AG04450 (cell line): Measurements from ENCODE around the gene ADTRP. TPM values are rescaled to one million over a fixed set of nuclear protein-coding genes. Genes with fewer than 3 reads are reported as not detected.

Experiments
- CTCF ChIA-PET: fragments of 300-600, 350-600 bp; formaldehyde crosslinking; extraction: SDS; loops from one replicate; lab custom pipeline; 2022; ENCODE audit warnings: antibody characterized with exemption, inconsistent platforms; lab: Charles Lee
- POLR2A ChIA-PET: fragments of 350-600 bp; formaldehyde crosslinking; extraction: SDS; loops from one replicate; lab custom pipeline; 2021; ENCODE audit warnings: antibody characterized with exemption, inconsistent platforms; lab: Yijun Ruan, JAX
- DNase-seq: peaks from one replicate; pipeline ENCODE4 v3.0.0-alpha.2; 2011; ENCODE audit warnings: low read depth, low spot score
- H3K27ac ChIP-seq: one replicate; pipeline ENCODE4 v1.5.1; 2012; ENCODE audit warnings: low read depth, low read length, control low read depth
- H3K27me3 ChIP-seq: one replicate; pipeline ENCODE4 v1.6.0; 2012; ENCODE audit warnings: low read length; ENCODE audit not compliant: control insufficient read depth, insufficient read depth
- H3K4me3 ChIP-seq: 2 replicates; pipeline ENCODE4 v1.5.1; 2011; ENCODE audit warnings: mild to moderate bottlenecking, low read depth, low read length, control low read depth
- H3K9me3 ChIP-seq: 2 replicates; pipeline ENCODE4 v1.5.1; 2012; ENCODE audit warnings: low read length; ENCODE audit not compliant: control insufficient read depth, insufficient read depth
- CTCF ChIP-seq: IDR thresholded peaks from 2 replicates; pipeline ENCODE4 v1.5.1; 2011; ENCODE audit warnings: low read depth, low read length, control low read depth, inconsistent platforms
- polyA plus RNA-seq: library from polyadenylated mRNA; depleted of rRNA; stranded (reverse); fragments of >200 nt; gene quantifications from 2 replicates; pipeline ENCODE4 v1.2.3, GENCODE V29; 2011

The ADTRP gene
- polyA plus RNA-seq, 1 experiment: 0.33 TPM

GRCh38 chr6:11748591-11749210 is 29.9 kb downstream of the ADTRP start:
- no peak overlapping the region for H3K27ac ChIP-seq
- TF ChIP-seq CTCF: no peak
- POLR2A ChIA-PET: no interaction called here

DNA sequence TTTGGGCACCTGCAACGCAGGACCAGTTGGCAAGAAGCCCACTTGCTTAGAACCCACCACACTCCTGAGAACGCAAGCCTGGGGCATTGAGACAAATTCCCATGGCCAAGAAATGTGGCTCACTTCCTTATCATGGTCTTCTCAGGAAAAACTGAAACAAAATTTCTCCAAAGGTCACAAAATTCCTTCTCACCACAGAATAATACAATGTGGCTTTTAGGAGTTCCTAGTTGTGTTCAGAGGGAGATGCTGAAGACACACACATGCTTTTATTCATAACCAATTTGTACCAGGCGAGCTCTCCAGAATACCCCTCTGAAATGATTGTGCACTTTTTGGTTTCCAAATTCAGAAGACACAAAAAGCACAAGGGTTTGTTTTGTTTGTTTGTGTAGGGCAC is 31.6 kb downstream of the ADTRP start:
- POLR2A ChIA-PET: no interaction called here
- Histone ChIP-seq H3K27me3 (no peaks in the 10 kb centered on the region), H3K4me3 (no peak overlapping the region), H3K9me3 (no peaks in the 10 kb centered on the region), H3K27ac (no peak overlapping the region)
- no peak for DNase-seq
- no peak for TF ChIP-seq CTCF
- CTCF ChIA-PET: interaction anchor here (0.6 kb wide), 1 partner anchor 275 kb away, joined by 3 read pairs; no protein-coding TSS in a partner anchor

More at GRCh38 chr6:11748591-11749210, 29.9 kb downstream of the ADTRP start:
- CTCF ChIA-PET: no interaction called here
- Histone ChIP-seq H3K9me3 (no peaks in the 10 kb centered on the region), H3K4me3 (no peak overlapping the region), H3K27me3 (no peaks in the 10 kb centered on the region)
- no peak for DNase-seq

- POLR2A ChIA-PET: no interaction called here
- TF ChIP-seq CTCF: no peak
- Histone ChIP-seq H3K4me3 (no peak overlapping the region), H3K27ac (no peak overlapping the region), H3K27me3 (no peaks in the 10 kb centered on the region), H3K9me3 (no peaks in the 10 kb centered on the region)
- CTCF ChIA-PET: no interaction called here
- peak; percentile 21 for DNase-seq
Measured at GRCh38 chr6:11744753-11745152, 33.9 kb downstream of the ADTRP start.

DNA sequence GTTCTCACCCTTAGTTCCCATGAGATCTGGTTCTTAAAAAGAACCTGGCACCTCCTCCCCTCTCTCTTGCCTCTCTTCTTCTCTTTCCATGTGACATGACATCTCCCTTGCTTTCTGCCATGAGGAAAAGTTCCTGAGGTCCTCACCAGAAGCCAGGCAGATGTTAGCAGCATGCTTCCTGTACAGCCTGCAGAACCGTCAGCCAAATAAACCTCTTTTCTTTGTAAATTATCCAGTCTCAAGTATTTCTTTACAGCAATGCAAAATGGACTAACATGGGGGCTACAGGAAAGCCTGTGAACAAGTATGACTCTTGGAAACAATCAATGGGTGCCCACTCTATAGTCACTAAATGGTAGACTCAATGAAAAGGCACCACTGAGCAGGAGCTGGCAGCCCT is 34.5 kb downstream of the ADTRP start:
- no peaks in the 10 kb centered on the region for H3K27me3 ChIP-seq
- no peaks in the 10 kb centered on the region for H3K9me3 ChIP-seq
- no peak overlapping the region for H3K4me3 ChIP-seq
- no peak overlapping the region for H3K27ac ChIP-seq
- no peak for DNase-seq
- CTCF ChIA-PET: no interaction called here
- POLR2A ChIA-PET: interaction anchor here (0.6 kb wide), 1 partner anchor 26 kb away, joined by 3 read pairs; no protein-coding TSS in a partner anchor
- no peak for TF ChIP-seq CTCF

DNA sequence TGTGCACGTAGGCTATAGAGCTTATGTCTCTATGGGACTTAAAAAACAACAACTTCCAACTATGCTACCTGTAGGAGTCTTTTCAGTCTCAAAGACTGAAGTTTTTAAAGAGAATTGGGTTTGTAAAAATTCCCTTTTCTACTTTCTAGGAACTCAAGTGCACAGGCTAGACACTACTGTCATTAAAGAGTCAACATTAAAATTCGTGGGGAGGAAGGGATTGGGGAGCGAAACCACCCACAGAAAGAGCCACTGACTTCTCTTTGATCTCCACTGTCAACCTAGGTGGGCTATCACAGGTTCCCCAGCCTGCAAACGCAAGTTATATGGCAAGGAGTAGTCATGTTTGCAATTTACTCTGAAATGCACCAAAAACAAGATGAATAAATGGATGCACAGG is 37.7 kb downstream of the ADTRP start:
- H3K27ac ChIP-seq: no peak overlapping the region
- CTCF ChIA-PET: no interaction called here

More for the DNA sequence above, 37.7 kb downstream of the ADTRP start:
- H3K27me3 ChIP-seq: no peaks in the 10 kb centered on the region
- no peak for DNase-seq
- no peak for TF ChIP-seq CTCF
- no peak overlapping the region for H3K4me3 ChIP-seq
- no peaks in the 10 kb centered on the region for H3K9me3 ChIP-seq
- POLR2A ChIA-PET: no interaction called here
